ENCODE data around the gene KIF16B.

KIF16B gene

GRCh38 chr20:16404171-16404570 is 169.1 kb downstream of the KIF16B start:
- no peak for DNase-seq (ENCODE audit: insufficient read length, low spot score)
- no peak for FAIRE-seq
- TF ChIP-seq, protein P1, sequence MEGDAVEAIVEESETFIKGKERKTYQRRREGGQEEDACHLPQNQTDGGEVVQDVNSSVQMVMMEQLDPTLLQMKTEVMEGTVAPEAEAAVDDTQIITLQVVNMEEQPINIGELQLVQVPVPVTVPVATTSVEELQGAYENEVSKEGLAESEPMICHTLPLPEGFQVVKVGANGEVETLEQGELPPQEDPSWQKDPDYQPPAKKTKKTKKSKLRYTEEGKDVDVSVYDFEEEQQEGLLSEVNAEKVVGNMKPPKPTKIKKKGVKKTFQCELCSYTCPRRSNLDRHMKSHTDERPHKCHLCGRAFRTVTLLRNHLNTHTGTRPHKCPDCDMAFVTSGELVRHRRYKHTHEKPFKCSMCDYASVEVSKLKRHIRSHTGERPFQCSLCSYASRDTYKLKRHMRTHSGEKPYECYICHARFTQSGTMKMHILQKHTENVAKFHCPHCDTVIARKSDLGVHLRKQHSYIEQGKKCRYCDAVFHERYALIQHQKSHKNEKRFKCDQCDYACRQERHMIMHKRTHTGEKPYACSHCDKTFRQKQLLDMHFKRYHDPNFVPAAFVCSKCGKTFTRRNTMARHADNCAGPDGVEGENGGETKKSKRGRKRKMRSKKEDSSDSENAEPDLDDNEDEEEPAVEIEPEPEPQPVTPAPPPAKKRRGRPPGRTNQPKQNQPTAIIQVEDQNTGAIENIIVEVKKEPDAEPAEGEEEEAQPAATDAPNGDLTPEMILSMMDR (IDR thresholded peaks at IDR 0.05; ENCODE audit: insufficient read depth, missing control alignments) = no peak

DNA sequence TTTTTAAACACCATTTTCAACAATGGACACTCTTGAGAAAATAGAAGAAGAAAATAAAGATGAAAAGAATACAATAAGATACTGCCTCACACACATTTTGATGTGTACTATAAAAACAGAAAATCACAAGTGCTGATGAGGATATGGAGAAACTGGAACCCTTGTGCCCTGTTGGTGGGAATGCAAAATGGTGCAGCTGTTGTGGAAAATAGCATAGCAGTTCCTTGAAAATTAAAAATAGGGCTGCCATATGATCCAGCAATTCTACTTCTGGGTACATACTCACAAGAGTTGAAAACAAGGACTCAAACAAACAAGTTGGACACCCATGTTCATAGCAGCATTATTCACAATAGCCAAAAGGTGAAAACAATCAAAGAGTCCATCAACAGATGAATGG is 173.0 kb downstream of the KIF16B start:
- no peak for FAIRE-seq
- no peak for DNase-seq (ENCODE audit: insufficient read length, low spot score)
- TF ChIP-seq, protein P1 (IDR thresholded peaks at IDR 0.05; ENCODE audit: insufficient read depth, missing control alignments) = no peak

DNA sequence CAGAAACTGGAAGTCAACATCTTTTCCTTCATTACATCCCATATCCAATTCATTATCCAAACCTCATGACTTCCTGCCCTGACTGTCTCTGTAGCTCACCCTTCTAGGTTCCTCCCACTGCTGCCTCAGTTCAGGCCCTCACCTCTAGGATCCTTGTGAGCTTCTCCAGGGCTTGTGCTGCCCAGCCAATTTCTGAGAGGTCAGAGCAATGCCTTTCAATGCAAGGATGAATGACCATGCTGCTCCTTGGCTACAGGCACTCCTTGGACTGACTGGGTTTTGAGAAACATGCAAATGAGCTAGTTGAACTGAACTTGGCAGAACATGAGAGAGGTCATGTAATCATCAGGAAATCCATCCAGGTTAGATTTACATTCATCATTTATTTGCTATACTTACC is 173.4 kb downstream of the KIF16B start:
- DNase-seq (ENCODE audit: insufficient read length, low spot score) = no peak
- no peak for FAIRE-seq
- TF ChIP-seq, protein P1 (IDR thresholded peaks at IDR 0.05; ENCODE audit: insufficient read depth, missing control alignments) = no peak

DNA sequence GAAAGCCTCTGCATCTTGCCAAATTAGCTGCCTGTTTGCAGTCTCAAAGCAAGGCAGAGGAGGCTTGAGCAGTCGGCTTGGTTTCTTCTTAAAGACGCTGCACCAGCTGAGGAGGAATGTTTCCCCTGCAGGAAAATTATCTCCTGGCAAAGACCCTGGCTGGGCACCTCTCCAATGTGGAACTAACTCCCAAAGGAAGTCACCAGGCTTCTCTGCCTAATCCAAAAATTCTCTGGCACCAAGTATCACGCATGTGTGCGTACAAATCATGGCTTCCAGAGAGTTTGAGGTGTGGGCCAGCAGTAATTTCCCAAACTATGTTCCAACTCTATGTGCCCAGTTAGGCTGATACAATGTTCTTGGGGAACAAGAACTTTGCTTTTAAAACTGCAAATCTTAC is 176.2 kb downstream of the KIF16B start:
- FAIRE-seq (no peak), DNase-seq (ENCODE audit: insufficient read length, low spot score) (no peak)
- TF ChIP-seq, protein P1 (IDR thresholded peaks at IDR 0.05; ENCODE audit: insufficient read depth, missing control alignments) = no peak

- DNase-seq (ENCODE audit: insufficient read length, low spot score) (no peak), FAIRE-seq (no peak)
- TF ChIP-seq, protein P1 (IDR thresholded peaks at IDR 0.05; ENCODE audit: insufficient read depth, missing control alignments) = no peak
Observed at GRCh38 chr20:16395366-16395765, 177.9 kb downstream of the KIF16B start.

- TF ChIP-seq, protein P1 (IDR thresholded peaks at IDR 0.05; ENCODE audit: insufficient read depth, missing control alignments) = no peak
- DNase-seq (ENCODE audit: insufficient read length, low spot score) (no peak), FAIRE-seq (no peak)
Observed at GRCh38 chr20:16394784-16395183, 178.5 kb downstream of the KIF16B start.

DNA sequence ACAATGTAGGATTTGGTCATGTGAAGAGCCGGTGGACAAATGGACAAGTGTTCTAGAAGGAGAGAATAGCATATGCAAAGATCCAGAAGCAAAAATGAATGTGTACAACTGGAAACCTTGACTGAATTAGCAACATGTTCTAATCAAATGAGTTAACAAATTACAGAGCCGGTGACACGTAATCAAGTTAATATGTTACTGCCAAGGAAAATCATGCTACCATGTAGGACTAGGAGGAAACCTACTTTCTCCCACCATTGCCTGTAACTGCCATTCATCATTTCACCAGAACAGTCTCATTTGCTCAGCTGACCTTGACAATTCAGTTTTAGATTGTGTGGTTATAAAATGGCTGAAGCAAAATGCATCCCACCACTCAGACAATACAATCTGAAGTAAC is 179.4 kb downstream of the KIF16B start:
- TF ChIP-seq, protein P1 (IDR thresholded peaks at IDR 0.05; ENCODE audit: insufficient read depth, missing control alignments) = no peak
- FAIRE-seq = no peak
- DNase-seq (ENCODE audit: insufficient read length, low spot score) = no peak
